HFF-Myc (cell line): ENCODE measurements around the gene NEK1.

Experiments
- DNase-seq: peaks from one replicate; pipeline ENCODE4 v3.0.0-alpha.2; 2011; ENCODE audit warnings: low read depth; ENCODE audit errors: extremely low read depth
- H3K4me3 ChIP-seq: replicated peaks from 2 replicates; pipeline ENCODE4 v1.5.1; 2011; ENCODE audit warnings: low read depth, mild to moderate bottlenecking, control low read depth, low read length
- CTCF ChIP-seq: IDR thresholded peaks from 2 replicates; pipeline ENCODE4 v1.5.1; 2012; ENCODE audit warnings: mild to moderate bottlenecking, low read depth, low read length, control low read depth; ENCODE audit errors: missing control alignments

NEK1 gene

GRCh38 chr4:169611991-169612870, at the start of gene NEK1:
NEK1 (minus strand) TSS chr4:169612583; CDS start chr4:169602630, 9,953 bp downstream.
- no peak for DNase-seq
- H3K4me3 ChIP-seq, result peak within 1 kb of the TSS; percentile 68
- TF ChIP-seq CTCF, result no peak

GRCh38 chr4:169661761-169662160, 49.4 kb upstream of the NEK1 start:
- no peak for TF ChIP-seq CTCF
- no peak for DNase-seq
- no peak overlapping the region; the same call in 1 of the 2 replicates for H3K4me3 ChIP-seq

- DNase-seq, result no peak
Observed at GRCh38 chr4:169660929-169661328, 48.5 kb upstream of the NEK1 start.

GRCh38 chr4:169659716-169660670, 47.6 kb upstream of the NEK1 start:
- peak overlapping the region; percentile 43 for H3K4me3 ChIP-seq
- TF ChIP-seq CTCF, result no peak
- peak; percentile 98 for DNase-seq

More at GRCh38 chr4:169660929-169661328, 48.5 kb upstream of the NEK1 start:
- peak overlapping the region; percentile 43 for H3K4me3 ChIP-seq
- no peak for TF ChIP-seq CTCF

GRCh38 chr4:169658975-169659715, 46.8 kb upstream of the NEK1 start:
- TF ChIP-seq CTCF, result no peak
- peak overlapping the region; percentile 43; the same call in 1 of the 2 replicates for H3K4me3 ChIP-seq
- DNase-seq, result no peak

GRCh38 chr4:169658196-169658595, 45.8 kb upstream of the NEK1 start:
- no peak overlapping the region for H3K4me3 ChIP-seq
- no peak for DNase-seq
- TF ChIP-seq CTCF, result no peak
